ENCODE measurements around the gene USF2. TPM values are rescaled to one million over a fixed set of nuclear protein-coding genes. Genes with fewer than 3 reads are reported as not detected.

Gene USF2
- total and polyA plus RNA-seq, 10 donors, result 132 to 206 (median 154) TPM

DNA sequence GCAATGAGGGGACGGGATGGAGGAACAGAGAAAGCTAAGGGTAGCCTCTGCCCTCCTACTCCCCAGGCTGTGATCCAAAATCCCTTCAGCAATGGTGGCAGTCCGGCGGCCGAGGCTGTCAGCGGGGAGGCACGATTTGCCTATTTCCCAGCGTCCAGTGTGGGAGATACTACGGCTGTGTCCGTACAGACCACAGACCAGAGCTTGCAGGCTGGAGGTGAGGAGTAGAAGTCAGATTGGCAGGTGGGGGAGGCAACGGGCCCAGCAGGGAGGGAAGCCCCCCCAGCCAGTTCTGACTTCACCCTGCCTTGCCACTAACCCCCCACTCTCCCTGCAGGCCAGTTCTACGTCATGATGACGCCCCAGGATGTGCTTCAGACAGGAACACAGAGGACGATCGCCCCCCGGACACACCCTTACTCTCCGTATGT is 1.6 kb downstream of the USF2 start:
- DNase-seq, result no peak
- TF ChIP-seq, protein P1, sequence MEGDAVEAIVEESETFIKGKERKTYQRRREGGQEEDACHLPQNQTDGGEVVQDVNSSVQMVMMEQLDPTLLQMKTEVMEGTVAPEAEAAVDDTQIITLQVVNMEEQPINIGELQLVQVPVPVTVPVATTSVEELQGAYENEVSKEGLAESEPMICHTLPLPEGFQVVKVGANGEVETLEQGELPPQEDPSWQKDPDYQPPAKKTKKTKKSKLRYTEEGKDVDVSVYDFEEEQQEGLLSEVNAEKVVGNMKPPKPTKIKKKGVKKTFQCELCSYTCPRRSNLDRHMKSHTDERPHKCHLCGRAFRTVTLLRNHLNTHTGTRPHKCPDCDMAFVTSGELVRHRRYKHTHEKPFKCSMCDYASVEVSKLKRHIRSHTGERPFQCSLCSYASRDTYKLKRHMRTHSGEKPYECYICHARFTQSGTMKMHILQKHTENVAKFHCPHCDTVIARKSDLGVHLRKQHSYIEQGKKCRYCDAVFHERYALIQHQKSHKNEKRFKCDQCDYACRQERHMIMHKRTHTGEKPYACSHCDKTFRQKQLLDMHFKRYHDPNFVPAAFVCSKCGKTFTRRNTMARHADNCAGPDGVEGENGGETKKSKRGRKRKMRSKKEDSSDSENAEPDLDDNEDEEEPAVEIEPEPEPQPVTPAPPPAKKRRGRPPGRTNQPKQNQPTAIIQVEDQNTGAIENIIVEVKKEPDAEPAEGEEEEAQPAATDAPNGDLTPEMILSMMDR (IDR thresholded peaks at IDR 0.05 in 8 of 11, conservative IDR thresholded peaks at IDR 0.05 in 3 of 11), result no peak
- TF ChIP-seq POLR2AphosphoS5 (IDR thresholded peaks at IDR 0.05) (no peak), POLR2A (IDR thresholded peaks at IDR 0.05) (no peak)
- Histone ChIP-seq H3K9me3 (no peaks in the 10 kb centered on the region), H3K27ac (peak overlapping the region in 5 of 8 donors; percentile 93 to 97 (median 95)), H3K27me3 (replicated peaks in 1 of 7) (no peaks in the 10 kb centered on the region), H3K4me3 (peak overlapping the region in 2 of 8 donors; percentile 64 to 90), H3K4me1 (peaks cover 32 to 76% (median 57%) of the 10 kb centered on the region in 6 donors), H3K36me3 (peaks cover 0 to 68% (median 40%) of the 10 kb centered on the region in 6 donors)
- WGBS, 5 donors, result 88 to 90% (median 89%) methylated on average over 15 to 16 of the region's 16 CpGs
- intact Hi-C loops (cut with DNase I; ENCODE audit: low total_unique reads), result loop anchor here (10.0 kb wide), 1 partner anchor 64 kb away; no protein-coding TSS in a partner anchor

DNA sequence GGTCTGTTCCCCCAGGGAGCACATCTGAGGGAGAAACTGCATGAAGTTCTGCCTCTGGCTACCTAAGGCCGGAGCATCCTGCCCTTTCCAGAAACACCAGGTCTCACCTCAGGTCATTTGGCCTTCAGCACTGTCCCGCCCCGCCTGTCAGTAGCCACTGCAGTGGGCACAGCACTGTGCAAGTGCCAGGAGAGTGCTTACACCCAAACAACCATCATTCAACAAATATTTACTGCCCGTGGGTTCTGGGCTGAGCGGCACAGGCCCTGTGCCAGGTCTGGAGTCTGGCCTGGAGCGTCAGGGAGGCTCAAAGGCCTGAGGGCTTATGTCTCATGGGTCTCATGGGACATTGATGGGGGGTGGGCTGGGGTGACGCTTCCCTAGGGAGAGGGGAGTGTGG is 2.8 kb downstream of the USF2 start:
- peaks cover 0 to 70% (median 51%) of the 10 kb centered on the region in 6 donors for H3K36me3 ChIP-seq
- intact Hi-C loops (cut with DNase I; ENCODE audit: low total_unique reads), result loop anchor here (10.0 kb wide), 1 partner anchor 63 kb away; no protein-coding TSS in a partner anchor
- no peaks in the 10 kb centered on the region for H3K27me3 ChIP-seq (replicated peaks in 1 of 7)
- 90 to 96% (median 90%) methylated on average over 6 to 7 of the region's 7 CpGs for WGBS, 5 donors
- TF ChIP-seq POLR2AphosphoS5 (IDR thresholded peaks at IDR 0.05), result no peak
- TF ChIP-seq POLR2A (IDR thresholded peaks at IDR 0.05), result no peak
- TF ChIP-seq, protein P1 (IDR thresholded peaks at IDR 0.05 in 8 of 11, conservative IDR thresholded peaks at IDR 0.05 in 3 of 11), result no peak
- no peak for DNase-seq
- H3K9me3 ChIP-seq, result no peaks in the 10 kb centered on the region
- H3K4me1 ChIP-seq, result peaks cover 25 to 65% (median 46%) of the 10 kb centered on the region in 6 donors
- H3K4me3 ChIP-seq, result no peak overlapping the region
- peak overlapping the region in 3 of 8 donors; percentile 10 to 30 (median 19) for H3K27ac ChIP-seq

DNA sequence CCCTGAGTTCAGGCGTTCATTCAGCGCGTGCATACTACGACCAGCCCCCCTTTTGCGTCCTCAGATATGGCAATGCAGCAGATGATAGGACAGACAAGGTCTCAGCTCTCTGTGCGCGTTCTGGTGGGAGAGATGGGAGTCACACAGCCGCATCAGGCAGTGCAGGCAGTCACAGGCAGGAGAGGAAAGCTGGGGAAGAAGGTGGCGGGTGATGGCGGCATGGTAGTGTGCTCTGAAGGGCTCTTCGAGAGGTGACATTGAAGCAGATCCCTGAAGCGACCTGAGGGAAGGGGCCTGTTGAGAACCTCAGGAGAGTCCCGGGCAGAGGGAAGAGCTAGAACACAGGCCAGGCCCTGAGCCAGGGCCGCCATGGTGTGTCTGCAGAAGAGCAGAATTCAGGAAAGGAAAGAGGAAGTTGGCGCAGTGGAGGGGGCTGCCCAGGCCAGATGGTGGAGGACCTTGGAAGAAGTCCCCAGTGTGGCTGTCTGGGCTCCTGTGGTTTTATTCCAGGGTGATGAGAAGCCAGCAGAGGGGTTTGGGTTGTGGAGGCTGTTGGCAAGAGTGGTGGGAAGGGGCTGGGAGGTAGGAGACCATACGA is 3.5 kb downstream of the USF2 start:
- peaks cover 0 to 76% (median 58%) of the 10 kb centered on the region in 6 donors for H3K36me3 ChIP-seq
- H3K27me3 ChIP-seq (replicated peaks in 1 of 7), result no peaks in the 10 kb centered on the region
- H3K4me1 ChIP-seq, result peaks cover 20 to 65% (median 39%) of the 10 kb centered on the region in 6 donors
- 61 to 67% (median 63%) methylated on average over 16 of the region's 16 CpGs for WGBS, 5 donors
- no peaks in the 10 kb centered on the region for H3K9me3 ChIP-seq
- intact Hi-C loops (cut with DNase I; ENCODE audit: low total_unique reads), result loop anchor here (10.0 kb wide), 1 partner anchor 63 kb away; no protein-coding TSS in a partner anchor
- TF ChIP-seq, protein P1 (IDR thresholded peaks at IDR 0.05 in 8 of 11, conservative IDR thresholded peaks at IDR 0.05 in 3 of 11), result no peak
- TF ChIP-seq POLR2AphosphoS5 (IDR thresholded peaks at IDR 0.05) (peak in 1 of 3 donors; percentile 48), POLR2A (IDR thresholded peaks at IDR 0.05) (no peak)
- DNase-seq, result no peak
- H3K27ac ChIP-seq, result peak overlapping the region in 4 of 8 donors; percentile 10 to 30 (median 20)
- H3K4me3 ChIP-seq, result no peak overlapping the region

DNA sequence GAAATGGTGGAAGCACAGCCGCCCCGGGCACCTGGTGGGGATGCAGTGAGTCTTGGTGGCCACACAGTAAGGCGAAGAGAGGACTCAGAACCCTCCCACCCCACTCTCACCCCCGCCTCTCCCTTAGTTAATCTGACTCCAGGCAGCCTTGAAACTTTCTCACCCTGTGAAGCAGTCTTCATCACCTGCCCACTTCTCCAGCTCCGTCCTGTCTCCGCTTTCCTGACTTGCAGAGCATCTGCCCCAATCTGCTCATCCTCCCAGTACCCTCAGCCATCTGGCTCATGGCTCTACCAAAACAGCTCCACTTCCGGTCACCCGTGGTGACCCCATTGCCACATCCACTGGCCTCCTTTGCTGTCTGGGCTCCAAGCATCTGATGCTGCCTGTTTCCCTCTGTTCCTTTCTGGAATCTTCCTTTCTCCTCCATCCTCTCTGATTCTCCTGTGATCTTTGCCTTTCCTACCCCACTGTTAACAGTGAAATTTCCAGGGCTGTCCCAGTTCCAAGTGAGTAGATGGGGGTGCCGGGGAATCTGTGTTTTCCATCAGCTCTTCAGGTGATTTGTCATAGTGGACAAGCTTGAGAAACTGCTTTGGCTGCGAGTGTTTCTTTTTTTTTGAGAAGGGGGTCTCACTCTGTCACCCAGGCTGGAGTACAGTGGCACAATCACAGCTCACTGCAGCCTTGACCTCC is 4.3 kb downstream of the USF2 start:
- Histone ChIP-seq H3K9me3 (no peaks in the 10 kb centered on the region), H3K4me1 (peaks cover 20 to 62% (median 37%) of the 10 kb centered on the region in 6 donors), H3K27me3 (replicated peaks in 1 of 7) (no peaks in the 10 kb centered on the region), H3K4me3 (no peak overlapping the region), H3K36me3 (peaks cover 0 to 85% (median 64%) of the 10 kb centered on the region in 6 donors), H3K27ac (peak overlapping the region in 1 of 8 donors; percentile 30)
- DNase-seq, result no peak
- intact Hi-C loops (cut with DNase I; ENCODE audit: low total_unique reads), result loop anchor here (10.0 kb wide), 1 partner anchor 62 kb away; no protein-coding TSS in a partner anchor
- no peak for TF ChIP-seq POLR2AphosphoS5 (IDR thresholded peaks at IDR 0.05)
- TF ChIP-seq, protein P1 (IDR thresholded peaks at IDR 0.05 in 8 of 11, conservative IDR thresholded peaks at IDR 0.05 in 3 of 11), result no peak
- no peak for TF ChIP-seq POLR2A (IDR thresholded peaks at IDR 0.05)
- WGBS, 5 donors, result 80 to 91% (median 89%) methylated on average over 10 of the region's 10 CpGs
